OCI-LY3 (cell line): Measurements from ENCODE around the gene LTBP1.
A peak's percentile ranks its signal among the peaks of the same experiment; 100 is the strongest.

Experiments used
- CTCF ChIP-seq: fragments of 200-600, 300-600 bp; sonication (generic); IDR thresholded peaks from 2 replicates; pipeline ENCODE4 v1.5.1; 2014; ENCODE audit warnings: antibody characterized with exemption, low read length, low read depth
- EZH2phosphoT487 ChIP-seq: fragments of 200-600 bp; shearing (Covaris generic); IDR thresholded peaks from 2 replicates; pipeline ENCODE4 v1.6.1; 2018; ENCODE audit warnings: antibody characterized with exemption, mixed run types, low read depth

- TF ChIP-seq CTCF (peak; percentile 89), EZH2phosphoT487 (no peak)
Observed at GRCh38 chr2:33372940-33373553, 426.3 kb downstream of the LTBP1 start.
